Activated CD8-positive, alpha-beta memory T cell treated with anti-CD3 and anti-CD28 coated beads, Interleukin-2, amount 50 U/mL, for 1 hour (primary cell): Measurements from ENCODE around the gene ALPK3.

Experiments used
- DNase-seq: peaks from one replicate; pipeline ENCODE4 v3.0.0-alpha.2; 2020; ENCODE audit errors: extremely low read depth

The ALPK3 gene

GRCh38 chr15:84893607-84894006, 76.5 kb downstream of the ALPK3 start:
- no peak for DNase-seq

DNA sequence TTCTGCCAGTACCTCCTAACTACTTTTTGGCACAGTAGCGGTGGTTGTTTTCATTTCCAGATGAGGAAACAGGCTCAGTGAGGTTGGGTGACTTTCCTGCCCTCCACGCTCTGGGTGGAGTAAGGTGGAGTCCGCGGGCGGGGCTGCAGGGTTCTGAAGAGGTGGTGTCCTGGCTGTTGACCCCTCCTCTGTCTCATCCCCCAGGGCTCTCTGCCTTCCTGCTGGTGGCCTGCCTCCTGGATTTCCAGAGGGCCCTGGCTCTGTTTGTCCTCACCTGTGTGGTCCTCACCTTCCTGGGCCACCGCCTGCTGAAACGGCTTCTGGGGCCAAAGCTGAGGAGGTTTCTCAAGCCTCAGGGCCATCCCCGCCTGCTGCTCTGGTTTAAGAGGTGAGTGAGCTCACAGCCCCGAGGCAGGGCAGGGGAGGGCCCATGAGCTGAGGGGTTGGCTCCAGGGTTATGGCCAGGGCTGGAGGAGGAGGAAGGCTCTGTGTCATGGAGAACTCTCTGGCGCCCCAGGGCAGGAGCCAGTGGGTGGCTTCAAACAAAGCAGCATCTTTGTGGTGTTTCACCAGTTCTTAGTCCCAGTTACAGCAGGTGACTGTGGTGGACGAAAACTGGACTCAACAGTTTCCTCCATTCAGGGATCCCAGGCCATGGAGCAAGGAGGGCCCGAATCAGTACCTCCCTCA, 77.7 kb downstream of the ALPK3 start:
- no peak for DNase-seq

- DNase-seq = no peak
These were observed 81.6 kb downstream of the ALPK3 start for GRCh38 chr15:84898761-84899160.

DNA sequence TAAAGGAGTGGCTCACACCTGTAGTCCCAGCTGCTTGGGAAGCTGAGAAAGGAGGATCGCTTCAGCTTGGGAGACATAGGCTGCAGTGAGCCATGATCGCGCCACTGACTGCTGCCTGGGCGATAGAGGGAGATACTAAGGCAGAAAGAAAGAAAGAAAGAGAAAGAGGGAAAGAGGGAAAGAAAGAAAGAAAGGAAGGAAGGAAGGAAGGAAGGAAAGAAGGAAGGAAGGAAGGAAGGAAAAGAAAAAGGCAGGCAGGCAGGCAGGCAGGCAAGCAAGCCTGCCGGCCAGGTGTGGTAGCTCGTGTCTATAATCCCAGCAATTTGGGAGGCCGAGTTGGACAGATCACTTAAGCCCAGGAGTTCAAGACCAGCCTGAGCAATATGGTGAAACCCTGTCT, 82.6 kb downstream of the ALPK3 start:
- DNase-seq = no peak

GRCh38 chr15:84901540-84901939, 84.4 kb downstream of the ALPK3 start:
- no peak for DNase-seq

GRCh38 chr15:84903751-84904150, 86.6 kb downstream of the ALPK3 start:
- no peak for DNase-seq

- no peak for DNase-seq
These were observed 87.3 kb downstream of the ALPK3 start for GRCh38 chr15:84904419-84904818.

- no peak for DNase-seq
These were observed 88.1 kb downstream of the ALPK3 start for GRCh38 chr15:84905016-84905916.

- no peak for DNase-seq
These were observed 90.6 kb downstream of the ALPK3 start for GRCh38 chr15:84907731-84908130.

- DNase-seq = no peak
These were observed 91.4 kb downstream of the ALPK3 start for GRCh38 chr15:84908564-84908963.

GRCh38 chr15:84909029-84909428, 91.9 kb downstream of the ALPK3 start:
- DNase-seq = no peak

GRCh38 chr15:84909782-84910181, 92.6 kb downstream of the ALPK3 start:
- no peak for DNase-seq

GRCh38 chr15:84910928-84911623, 93.9 kb downstream of the ALPK3 start:
- DNase-seq = no peak

DNA sequence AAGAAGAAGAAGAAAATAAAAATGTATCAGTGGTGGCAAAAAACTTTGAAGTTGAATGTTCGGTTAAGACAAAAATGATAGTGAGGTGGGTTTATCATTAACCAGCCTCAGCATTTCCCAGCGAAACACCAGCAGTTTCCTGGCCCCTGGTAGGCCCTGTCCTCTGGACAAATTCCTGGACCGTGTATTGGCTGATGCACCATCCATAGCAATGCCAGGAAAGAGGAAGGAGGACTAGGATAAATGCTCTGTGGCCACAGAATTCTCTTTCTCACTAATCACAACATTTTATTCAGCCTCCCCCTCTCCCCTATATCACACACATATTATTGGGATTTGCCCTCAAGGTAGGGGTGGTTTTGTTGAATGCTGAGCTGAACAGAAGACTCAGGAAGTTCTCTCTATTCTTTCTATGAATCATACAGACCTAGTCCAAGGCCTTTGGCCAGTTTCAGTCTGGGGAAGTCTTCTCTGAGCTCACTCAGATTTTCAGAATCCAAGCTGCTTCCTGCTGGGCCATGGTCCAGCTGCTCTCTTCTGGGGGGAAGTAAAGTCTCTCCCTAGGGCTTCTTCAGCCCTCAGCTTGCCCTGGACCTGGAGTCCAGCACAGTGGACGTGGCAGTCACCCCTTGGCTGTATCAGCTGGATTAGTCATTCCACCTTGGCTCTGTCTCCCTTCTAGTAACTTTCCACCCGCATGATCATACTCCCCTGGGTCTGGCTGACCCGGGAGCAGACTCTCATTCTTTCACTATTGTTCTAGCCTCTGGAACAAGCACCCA, 94.9 kb downstream of the ALPK3 start:
- DNase-seq = no peak

- DNase-seq = no peak
These were observed 96.2 kb downstream of the ALPK3 start for GRCh38 chr15:84913360-84913723.

GRCh38 chr15:84914351-84914750, 97.2 kb downstream of the ALPK3 start:
- DNase-seq = no peak

- DNase-seq = no peak
These were observed 97.9 kb downstream of the ALPK3 start for GRCh38 chr15:84914909-84915605.

GRCh38 chr15:84915606-84915958, 98.4 kb downstream of the ALPK3 start:
- no peak for DNase-seq

DNA sequence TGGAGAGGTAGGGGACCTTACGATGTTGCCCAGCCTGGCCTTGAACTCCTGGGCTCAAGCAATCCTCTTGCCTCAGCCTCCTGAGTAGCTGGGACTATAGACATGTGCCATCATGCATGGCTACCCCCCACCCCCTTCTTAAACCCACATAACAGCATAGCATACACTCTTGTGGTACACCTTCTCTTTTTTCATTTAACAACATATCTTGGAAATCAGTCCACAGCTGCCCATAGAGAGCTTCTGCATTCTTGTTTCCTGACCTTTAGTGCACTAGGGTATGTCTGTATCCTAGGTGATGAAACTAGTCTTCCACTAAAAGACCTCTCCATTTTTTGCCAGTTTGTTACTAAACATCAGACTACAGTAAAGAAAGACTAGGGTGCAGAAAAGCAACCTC, 100.3 kb downstream of the ALPK3 start:
- no peak for DNase-seq

GRCh38 chr15:84919106-84919667, 102.0 kb downstream of the ALPK3 start:
- no peak for DNase-seq

DNA sequence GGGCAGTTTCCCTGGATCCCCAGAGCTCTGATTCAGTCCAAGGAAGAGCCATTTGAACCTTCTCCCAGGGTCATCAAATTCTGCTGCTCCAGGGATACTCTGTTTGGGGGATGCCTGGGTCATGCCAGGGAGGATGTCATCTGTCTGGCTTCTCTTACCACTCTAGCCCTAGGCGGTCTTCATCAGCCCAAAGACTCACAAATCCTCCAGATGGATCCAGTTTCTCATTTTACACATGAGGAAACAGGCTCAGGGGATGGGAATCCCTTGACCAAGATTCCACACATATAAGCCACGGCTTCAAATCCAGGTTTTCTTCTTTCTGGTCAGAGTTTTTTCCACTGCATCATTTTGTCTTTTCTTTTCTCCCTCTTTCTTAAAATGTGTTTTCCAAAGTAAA, 104.0 kb downstream of the ALPK3 start:
- DNase-seq = no peak
